HG02870 (cell line): ENCODE results near the gene OR52A5.
"Not testable (repeated sequence)": the region's sequence is repeated elsewhere in the genome, so short reads cannot be mapped to it uniquely, and the experiment has no call there.

Experiments
- ATAC-seq: cut with Tn5 transposase; IDR thresholded peaks from one replicate; pipeline ENCODE4 v1.9.1; 2021; ENCODE audit warnings: mild to moderate bottlenecking, moderate library complexity; ENCODE audit not compliant: unreplicated experiment

Gene OR52A5

DNA sequence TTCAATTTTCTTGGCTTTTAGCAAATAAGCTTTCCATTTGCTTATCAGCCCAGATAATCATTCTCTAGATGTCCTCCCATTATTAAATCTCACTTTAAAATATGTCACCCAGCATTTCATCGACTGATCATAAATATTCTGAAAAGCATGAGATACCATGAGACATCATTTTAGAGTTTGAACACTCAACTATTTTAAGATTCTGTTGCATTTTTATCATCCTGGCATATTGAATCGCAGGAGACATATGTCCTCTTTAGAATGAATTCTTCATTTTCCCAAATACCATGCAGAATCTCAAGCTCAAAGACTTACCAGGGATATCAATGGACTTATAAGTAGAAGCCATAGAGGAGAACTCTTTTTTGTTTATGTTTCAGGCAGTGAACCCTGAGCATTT lies at the start of gene OR52A5:
Gene OR52A5 (minus strand): TSS at position 361 of the 400 bp plus-strand sequence. CDS start 5,714 bp downstream, outside the sequence.
- ATAC-seq = no peak

DNA sequence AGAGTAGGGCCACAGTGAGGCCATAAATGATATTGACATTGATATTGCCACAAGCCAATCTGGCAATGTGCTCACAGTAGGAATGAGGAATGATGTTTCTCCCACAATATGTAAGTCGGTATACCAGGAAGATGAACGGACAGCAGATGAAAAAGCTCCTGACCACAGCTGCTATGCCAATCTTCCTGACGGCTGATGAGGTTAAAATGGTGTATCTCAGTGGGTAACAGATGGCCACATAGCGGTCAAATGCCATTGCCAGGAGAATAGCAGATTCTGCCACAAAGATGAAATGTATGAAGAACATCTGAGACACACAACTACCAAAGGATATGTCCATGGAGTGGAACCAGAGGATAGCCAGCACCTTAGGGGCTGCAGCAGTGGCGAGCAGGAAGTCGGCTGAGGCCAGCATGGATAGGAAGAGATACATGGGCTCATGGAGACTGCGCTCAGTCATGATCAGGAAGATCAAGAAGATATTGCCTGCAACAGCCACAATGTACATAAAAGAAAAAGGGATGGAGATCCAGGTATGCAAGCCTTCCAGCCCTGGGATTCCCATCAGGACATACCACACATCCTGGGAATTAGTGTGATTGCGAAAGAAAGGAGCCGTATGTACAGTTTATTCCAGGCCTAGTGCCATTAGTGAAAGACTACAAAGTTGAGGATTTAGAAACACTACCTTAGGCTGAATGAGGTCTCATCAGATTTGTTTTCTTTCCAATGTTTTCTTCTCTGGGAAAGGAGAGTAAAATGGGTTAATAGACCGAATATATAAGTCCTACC lies 40.1 kb upstream of the OR52A5 start:
- ATAC-seq = no peak

DNA sequence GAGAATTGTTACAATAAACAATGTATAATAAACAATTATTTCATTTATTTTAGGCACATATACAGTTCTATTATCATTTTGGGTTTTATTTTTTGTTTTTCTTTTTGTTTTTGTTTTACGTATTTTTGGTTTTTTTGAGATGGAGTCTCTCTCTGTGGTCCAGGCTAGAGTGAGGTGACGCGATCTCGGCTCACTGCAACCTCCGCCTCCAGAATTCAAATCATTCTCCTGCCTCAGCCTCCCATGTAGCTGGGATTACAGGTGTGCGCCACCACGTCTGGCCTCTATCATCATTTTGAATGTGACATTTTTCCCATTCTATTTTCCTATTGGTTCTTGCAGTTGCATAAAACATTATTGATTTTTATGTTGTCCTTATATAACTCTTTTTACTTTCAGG lies 36.8 kb upstream of the OR52A5 start:
- ATAC-seq = no peak

DNA sequence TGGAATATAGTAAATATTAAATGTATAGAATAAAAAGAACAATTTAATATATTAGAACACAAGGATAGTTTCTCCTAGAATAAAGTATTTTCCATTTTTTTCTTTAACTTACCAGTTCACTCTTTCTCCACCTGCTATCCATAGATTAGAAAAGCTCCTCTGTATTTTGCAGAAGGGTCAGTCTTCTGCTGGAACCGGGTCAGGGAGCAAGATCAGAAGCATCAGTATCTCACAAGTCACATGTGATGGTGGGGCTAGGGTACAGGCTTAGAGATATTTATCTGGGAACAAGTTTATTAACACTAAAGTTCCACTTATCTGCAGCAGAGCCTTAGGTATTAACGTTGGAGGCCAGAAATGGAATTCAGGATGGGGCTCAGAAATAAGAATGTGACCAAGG lies 33.7 kb upstream of the OR52A5 start:
- no peak for ATAC-seq

DNA sequence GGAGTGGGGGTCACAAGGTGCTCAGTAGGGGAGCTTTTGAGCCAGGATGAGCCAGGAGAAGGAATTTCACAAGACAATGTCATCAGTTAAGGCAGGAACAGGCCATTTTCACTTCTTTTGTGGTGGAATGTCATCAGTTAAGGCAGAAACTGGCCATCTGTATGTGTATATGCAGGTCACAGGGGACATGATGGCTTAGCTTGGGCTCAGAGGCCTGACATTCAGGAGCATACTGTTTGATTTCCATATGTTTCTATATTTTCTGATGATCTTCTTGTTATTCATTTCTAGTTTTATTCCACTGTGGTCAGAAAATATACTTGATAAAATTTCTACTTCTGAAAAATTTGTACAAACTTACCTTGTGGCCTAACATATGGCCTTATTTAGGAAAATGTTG lies 27.7 kb upstream of the OR52A5 start:
- ATAC-seq = not testable (repeated sequence)

DNA sequence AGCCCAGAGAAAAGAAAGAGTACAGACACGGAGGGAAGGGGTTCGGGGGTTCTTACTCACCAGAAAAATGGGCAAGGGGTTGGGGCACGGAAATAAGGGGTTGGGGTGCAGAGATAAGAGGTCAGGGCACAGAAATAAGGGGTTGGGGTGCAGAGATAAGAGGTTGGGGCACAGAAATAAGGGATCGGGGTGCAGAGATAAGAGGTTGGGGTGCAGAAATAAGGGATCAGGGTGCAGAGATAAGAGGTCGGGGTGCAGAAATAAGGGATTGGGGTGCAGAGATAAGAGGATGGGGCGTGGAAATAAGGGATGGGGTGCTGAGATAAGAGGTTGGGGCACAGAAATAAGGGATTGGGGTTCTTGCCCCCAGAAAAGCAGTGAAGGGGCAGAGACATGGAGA lies 26.7 kb upstream of the OR52A5 start:
- not testable (repeated sequence) for ATAC-seq

DNA sequence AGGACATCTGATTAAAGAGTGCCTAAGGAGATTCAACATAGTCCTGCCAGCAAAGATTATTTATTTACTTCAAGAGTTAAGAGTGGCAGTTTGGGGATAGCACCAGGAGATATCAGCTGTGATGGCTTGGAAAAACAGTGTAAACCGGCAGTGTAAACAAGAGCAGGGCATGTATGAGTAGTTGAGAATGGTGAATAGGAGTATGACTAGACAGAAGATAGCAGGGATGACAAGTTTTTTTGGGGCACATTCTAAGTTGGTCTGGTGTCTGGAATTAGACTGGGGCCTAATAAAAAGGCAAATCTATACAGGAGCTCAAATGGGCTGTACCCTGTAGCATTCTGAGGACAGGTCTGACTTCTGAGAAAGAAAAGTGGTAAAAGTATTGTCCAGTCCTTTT lies 22.9 kb upstream of the OR52A5 start:
- not testable (repeated sequence) for ATAC-seq

DNA sequence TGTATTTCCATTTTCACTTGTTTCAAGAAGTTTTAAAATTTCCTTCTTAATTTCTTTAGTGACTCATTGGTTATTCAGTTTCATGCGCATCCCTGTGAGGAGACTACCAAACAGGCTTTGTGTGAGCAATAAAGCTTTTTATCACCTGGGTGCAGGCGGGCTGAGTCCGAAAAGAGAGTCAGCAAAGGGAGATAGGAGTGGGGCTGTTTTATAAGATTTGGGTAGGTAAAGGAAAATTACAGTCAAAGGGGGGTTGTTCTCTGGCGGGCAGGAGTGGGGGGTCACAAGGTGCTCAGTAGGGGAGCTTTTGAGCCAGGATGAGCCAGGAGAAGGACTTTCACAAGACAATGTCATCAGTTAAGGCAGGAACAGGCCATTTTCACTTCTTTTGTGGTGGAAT lies 22.1 kb upstream of the OR52A5 start:
- ATAC-seq = not testable (repeated sequence)

DNA sequence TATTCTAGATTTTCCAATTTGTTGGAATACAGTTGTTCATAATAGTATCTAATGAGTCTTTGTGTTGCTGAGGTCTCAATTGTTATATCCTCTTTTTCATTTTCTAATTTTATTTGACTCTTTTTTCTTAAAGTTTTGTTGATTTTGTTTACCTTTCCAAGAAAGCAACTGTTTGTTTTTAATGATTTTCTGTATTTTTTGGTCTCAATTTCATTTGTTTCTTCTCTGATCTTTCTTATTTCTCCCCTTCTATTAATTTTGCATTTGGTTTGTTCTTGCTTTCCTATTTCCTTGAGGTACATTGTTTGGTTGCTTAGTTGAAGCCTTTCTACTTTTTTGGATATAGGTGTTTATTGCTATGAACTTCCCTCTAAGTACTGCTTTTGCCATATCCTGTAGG lies 21.6 kb upstream of the OR52A5 start:
- no peak for ATAC-seq

DNA sequence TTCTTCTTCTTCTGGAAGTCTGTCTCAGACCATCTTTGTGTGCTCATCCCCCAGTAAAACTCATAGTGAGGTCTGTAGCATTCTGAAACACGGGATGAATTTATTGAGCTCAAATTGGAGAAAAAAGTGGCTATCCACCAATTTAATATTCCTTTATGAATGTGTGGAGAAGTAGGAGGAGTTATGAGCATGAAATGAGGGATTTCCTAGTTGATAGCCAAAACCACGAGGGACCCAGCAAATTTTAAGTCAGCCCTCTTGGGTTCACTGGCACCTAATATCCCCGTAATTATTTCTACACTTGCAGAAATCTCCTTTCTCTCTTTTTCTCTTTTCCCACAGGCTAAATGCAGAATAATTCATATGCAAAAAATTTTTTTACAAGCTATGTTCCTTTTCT lies 16.5 kb upstream of the OR52A5 start, which contains the start of gene OR52A1:
Gene OR52A1 (minus strand): TSS at position 101 of the 400 bp plus-strand sequence. CDS start 2,388 bp downstream, outside the sequence.
- no peak for ATAC-seq

DNA sequence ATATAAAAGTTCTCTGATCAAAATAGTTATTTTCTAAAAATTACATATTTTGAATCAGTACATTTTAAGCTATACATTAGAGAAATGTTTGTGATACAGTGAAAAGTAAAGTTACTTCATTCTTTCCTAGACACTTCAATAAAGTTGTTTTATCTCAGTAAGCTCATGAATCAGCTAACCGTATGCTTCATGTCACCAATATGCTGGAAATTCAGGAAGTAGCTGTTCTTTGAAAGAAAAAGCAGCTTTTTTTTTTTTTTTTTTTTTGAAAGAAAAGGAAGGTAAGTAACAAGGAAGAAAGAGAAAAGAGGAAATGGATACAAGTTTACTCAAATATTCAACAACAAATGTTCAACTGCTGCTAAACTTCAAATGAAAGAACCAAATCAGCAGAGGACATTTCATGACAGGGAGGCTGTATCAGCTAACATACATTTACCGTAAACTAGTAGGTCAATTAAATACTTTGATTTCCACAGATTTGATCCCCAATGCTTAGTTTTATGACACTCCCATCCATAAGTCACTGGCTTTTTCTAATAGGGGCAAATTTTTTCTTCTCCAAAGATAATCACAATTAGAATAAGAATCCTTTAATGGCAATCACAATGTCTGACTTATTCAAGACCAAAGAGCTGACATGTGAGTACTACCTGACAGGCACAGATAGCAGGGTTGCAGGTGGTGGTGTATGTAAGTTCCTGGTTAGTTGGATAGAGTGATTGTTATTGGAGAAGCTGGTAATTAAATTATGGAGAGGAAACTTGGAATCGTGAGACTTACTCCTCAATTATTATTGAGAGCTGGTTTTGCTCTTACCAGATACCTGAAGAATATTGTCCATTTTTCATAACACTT lies 15.6 kb upstream of the OR52A5 start:
- no peak for ATAC-seq

DNA sequence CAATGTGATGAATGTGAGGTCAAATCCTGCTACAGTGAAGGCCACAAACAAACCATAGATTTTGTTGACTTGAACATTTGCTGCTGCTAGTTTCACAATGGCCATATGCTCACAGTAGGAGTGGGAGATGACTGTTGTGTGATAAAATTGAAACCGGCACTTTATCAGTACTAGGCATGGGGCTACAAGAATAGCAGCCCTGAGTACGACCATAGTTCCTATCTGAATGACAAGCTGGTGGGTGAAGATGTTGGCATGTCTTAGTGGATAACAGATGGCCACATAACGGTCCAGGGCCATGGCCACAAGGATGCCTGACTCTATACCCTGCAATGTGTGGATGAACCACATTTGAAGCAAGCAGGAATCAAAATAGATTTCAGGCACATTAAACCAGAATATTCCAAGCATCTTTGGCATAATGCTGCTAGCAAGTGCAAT lies 13.6 kb upstream of the OR52A5 start:
- ATAC-seq = no peak

DNA sequence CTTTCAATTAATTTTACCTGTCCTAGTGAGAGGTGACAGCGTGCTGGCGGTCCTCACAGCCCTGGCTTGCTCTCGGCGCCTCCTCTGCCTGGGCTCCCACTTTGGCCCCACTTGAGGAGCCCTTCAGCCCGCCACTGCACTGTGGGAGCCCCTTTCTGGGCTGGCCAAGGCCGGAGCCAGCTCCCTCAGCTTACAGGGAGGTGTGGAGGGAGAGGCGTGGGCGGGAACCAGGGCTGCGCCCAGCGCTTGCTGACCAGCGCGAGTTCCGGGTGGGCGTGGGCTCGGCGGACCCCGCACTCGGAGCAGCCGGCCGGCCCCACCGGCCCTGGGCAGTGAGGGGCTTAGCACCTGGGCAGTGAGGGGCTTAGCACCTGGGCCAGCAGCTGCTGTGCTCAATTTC lies 6.0 kb upstream of the OR52A5 start:
- ATAC-seq = not testable (repeated sequence)

DNA sequence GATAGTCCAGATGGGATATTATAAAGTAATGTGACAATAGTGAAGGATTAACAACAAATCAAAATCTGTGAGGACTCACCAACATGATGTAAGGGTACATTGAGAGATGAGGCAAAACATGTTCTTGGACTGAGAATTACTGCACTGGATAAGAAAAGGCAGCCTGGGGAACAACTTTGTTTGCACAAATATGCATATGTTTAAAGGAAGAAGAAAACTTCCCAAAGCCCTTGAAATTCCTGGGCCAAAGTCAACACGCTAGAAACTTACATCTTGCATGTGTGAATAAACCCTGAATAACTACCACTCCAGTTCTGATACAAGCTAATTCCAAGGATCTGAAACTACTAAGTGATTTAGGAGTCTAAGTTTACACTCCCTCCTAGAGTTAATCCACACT lies 1.1 kb downstream of the OR52A5 start:
- ATAC-seq = no peak

DNA sequence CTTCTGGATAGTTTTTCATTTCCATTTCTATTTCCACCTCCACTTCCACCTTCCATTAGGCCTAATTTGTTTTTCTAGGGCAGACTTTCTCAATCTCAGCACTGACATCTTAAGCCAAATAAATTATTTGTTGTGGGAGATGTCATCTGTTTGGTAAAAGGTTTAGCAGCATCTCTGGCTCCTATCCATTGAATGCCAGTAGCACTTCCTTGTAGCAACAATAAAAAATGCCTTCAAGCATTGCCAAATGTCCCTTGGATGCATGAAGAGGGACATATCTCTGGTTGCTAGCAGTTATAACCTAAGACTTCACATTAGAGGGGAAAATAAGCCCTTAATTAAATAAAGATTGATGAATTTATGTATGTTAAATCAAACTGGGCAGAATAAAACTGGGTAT lies 1.9 kb downstream of the OR52A5 start:
- ATAC-seq = no peak

DNA sequence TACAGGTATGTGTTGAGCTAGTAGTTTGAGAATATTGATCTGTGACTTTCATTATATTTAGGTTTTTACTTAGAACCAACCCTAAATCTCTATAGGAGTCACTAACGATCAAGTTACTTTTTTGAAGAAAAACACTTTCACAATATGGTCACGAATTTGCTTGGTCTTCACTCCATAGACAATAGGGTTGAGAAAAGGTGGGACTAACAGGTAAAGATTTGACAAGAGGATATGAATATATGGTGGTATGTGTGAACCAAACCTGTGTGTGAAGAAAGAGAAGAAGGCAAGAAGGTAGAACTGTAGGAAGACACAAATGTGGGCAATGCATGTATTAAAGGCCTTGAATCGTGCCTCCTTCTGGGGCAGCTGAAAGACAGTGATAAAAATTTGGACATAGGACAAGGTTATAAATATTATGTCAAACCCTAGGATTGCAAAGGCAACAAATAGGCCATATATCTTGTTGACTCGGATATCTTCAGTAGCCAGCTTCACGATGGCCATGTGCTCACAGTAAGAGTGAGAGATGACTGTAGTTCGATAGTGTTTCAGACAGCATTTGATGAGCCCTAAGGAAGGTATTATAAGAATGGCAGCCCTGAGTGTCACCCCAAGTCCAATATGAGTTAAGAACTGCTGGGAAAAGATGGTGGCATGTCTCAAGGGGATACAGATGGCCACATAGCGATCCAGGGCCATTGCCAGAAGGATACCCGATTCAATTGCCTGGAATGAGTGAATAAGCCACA lies 6.4 kb downstream of the OR52A5 start:
- ATAC-seq = no peak

DNA sequence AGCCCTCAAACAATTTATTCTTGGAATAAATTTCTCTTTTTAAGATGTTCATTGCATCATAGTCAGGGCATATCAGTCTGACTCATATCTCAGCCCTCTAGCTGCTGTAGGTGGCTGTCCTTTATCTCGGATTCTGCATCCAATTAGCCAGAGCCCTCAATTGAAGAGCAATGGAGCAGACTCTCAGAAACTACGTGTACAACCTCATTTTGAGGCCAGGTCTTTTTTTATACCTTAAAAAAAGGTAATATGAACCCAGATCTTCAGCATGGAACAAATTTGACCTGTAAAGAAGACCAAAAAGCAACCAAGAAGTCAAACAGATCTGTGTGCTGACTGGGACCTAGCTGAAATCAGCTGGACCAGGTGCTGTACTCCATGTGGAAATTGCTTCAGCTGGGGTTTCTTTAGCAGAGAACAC lies 8.7 kb downstream of the OR52A5 start:
- no peak for ATAC-seq

DNA sequence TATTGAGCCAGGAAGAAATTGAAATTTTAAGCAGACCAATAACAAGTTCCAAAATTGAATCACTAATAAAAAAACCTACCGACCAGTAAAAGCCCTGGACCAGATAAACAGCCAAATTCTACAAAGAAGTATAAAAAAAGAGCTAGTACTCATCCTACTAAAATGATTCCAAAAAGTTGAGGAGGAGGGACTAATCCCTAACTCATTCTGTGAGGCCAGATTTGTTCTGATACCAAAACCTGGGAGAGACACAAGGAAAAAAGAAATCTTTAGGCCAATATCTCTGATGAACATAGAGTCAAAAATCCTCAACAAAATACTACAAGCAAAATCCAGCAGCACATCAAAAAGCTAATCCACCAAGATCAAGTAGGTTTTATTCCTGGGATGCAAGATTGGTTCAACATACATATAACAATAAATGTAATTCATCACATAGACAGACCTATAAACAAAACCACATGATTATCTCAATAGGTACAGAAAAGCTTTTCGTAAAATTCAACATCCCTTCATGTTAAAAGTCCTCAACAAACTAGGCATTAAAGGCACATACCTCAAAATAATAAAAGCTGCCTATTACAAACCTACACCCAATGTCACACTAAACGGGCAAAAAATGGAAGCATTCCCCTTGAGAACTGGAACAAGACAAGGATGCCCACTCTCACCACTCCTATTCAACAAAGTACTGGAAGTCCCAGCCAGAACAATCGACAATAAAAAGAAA lies 13.1 kb downstream of the OR52A5 start:
- ATAC-seq = no peak

DNA sequence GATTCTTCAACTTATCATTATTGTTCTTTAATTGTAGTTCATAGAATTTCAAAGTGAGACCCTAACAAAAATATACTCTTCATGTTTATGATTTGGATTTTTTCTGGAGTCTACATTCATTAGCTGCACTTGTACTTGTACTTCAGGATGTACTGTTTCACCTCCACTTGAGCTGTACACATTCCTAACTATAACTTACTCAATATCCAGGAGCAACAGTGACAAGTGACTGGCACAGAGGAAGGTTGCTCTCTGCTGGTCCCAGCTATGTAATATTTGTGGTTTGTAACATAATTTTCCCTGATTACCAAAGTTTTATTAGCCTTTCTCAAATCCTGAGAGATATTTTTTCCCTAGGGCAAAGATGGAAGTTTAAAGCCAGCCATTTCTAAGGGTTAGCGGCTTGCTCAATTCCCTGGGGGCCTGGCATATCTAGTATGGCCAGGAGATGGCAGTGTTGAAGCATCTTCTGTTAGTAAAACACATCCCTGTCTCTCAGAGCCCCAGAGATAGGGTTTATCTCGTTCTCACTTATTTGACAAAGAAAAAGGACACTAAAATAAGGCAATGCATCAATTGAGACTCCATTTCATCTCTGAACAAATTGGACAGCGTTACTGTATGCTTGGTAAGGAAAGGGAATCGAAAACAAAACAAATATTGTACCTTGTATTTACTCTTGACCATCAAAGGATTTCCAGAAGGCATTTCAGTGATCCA lies 14.2 kb downstream of the OR52A5 start:
- ATAC-seq = peak; percentile 91

DNA sequence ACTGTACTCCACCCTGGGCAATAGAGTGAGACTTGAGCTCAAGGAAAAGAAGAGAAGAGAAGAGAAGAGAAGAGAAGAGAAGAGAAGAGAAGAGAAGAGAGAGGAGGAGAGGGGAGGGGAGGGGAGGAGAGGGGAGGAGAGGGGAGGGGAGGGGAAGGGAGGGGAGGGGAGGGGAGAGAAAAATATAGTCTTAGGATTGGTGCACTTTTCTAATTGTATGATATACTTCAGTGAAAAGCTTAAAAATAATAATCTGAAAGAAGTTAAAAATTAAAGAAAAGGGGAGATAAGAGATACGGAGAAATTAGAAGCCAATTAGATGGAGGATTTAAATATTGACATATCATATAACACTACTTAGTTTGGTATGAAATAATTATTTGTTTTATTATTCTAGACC lies 19.3 kb downstream of the OR52A5 start:
- no peak for ATAC-seq
